Measurements from ENCODE around the gene PIH1D1. TPM values are rescaled to one million over a fixed set of nuclear protein-coding genes. Genes with fewer than 3 reads are reported as not detected.

PIH1D1 gene
- total and polyA plus RNA-seq, 2 of the 13 experiments (the other 11 are each of a cell fraction or from before 2014, with no cell fraction given): 110 to 137 TPM

GRCh38 chr19:49473868-49474541, 22.4 kb upstream of the PIH1D1 start, which contains the start of gene FLT3LG:
Gene FLT3LG, plus strand, starts transcription at chr19:49474215. Its CDS starts 425 bp downstream, at chr19:49474640.
- DNase-seq (ENCODE audit: low spot score) (peak; percentile 46), ATAC-seq (peak; percentile 70), FAIRE-seq (peak; percentile 34)
- H3K4me1 ChIP-seq (ENCODE audit: insufficient read depth, low read length): peaks cover 34% of the 10 kb centered on the region
- 0 out of 5 replicates have a peak, but pooled peaks cover 0 to 2% of the 10 kb centered on the region in 2 experiments for H3K36me3 ChIP-seq (replicated peaks in 1 of 2; ENCODE audit: control insufficient read depth in 1 of 2, insufficient read depth in 2 of 2, low read length in 2 of 2)
- H3K79me2 ChIP-seq (ENCODE audit: insufficient read depth, low read length): no peaks in the 10 kb centered on the region
- peak within 1 kb of the TSS; percentile 99 for H3K4me2 ChIP-seq (ENCODE audit: low read depth, low read length)
- no peaks in the 10 kb centered on the region for H4K20me1 ChIP-seq (ENCODE audit: insufficient read depth, low read length)
- no TSS peak for BruUV-seq (replicated peaks)
- no peak within 1 kb of the TSS for H3K27ac ChIP-seq (ENCODE audit: extremely low read length, insufficient read depth, low read length)
- 4% methylated on average over 16 of the region's 33 CpGs for WGBS (ENCODE audit: low lambda C conversion rate)
- no peaks in the 10 kb centered on the region for H3K9me3 ChIP-seq (ENCODE audit: low read length)
- intact Hi-C loops (cut with micrococcal nuclease; ENCODE audit: unreplicated experiment) (no loop called here), in situ Hi-C loops (cut with HindIII; ENCODE audit: extremely low pct_ligation_motif_present, low pct_unique_long_range_greater_than_20kb) (no loop called here)
- peak within 1 kb of the TSS; percentile 63 for H3K9ac ChIP-seq (ENCODE audit: insufficient read depth, low read depth, low read length)
- no peaks in the 10 kb centered on the region; a peak in 1 of 5 replicates for H3K27me3 ChIP-seq (ENCODE audit: control insufficient read depth in 1 of 2, insufficient read depth in 2 of 2, low read length in 2 of 2)
- peak within 1 kb of the TSS; percentile 84 for H2AFZ ChIP-seq (ENCODE audit: low read length)
- H3K4me3 ChIP-seq (replicated peaks in 1 of 3; ENCODE audit: insufficient read depth in 1 of 3, low read depth in 2 of 3, low read length in 3 of 3): peak within 1 kb of the TSS; percentile 78 to 99 (median 78)
- ChIA-PET POLR2A (interaction anchor here (1.4 to 2.2 kb wide), 3 partner anchors 21 to 22 kb away, joined by 7 to 12 read pairs (median 8); partner anchors contain the start of genes ALDH16A1 and PIH1D1), CTCF (ENCODE audit: low intra/inter-chr PET ratio, low total read pairs) (interaction anchor here (1.7 to 2.1 kb wide), 2 partner anchors 73 to 96 kb away, joined by 9 to 12 read pairs; no protein-coding TSS in a partner anchor)
- TF ChIP-seq PAF1 (CRISPR knock-in tag; IDR thresholded peaks at IDR 0.05) (no peak), ZGPAT (CRISPR knock-in tag; IDR thresholded peaks at IDR 0.05) (peak; percentile 42; the same call in 1 of the 2 replicates), ZNF777 (CRISPR knock-in tag; IDR thresholded peaks at IDR 0.05) (no peak), MTF1 (CRISPR knock-in tag; IDR thresholded peaks at IDR 0.05) (no peak), KAT7 (CRISPR knock-in tag; IDR thresholded peaks at IDR 0.05; ENCODE audit: borderline replicate concordance) (no peak), ZNF792 (CRISPR knock-in tag; IDR thresholded peaks at IDR 0.05) (0 out of 2 replicates have a peak, but pooled peaks have one; percentile 30), ZBTB44 (CRISPR knock-in tag; IDR thresholded peaks at IDR 0.05) (no peak), CREM (IDR thresholded peaks at IDR 0.05) (no peak), CREM (CRISPR knock-in tag; IDR thresholded peaks at IDR 0.05) (no peak), ZFP1 (CRISPR knock-in tag; IDR thresholded peaks at IDR 0.05) (no peak), HHEX (CRISPR knock-in tag; IDR thresholded peaks at IDR 0.05) (no peak), ZNF292 (CRISPR knock-in tag; IDR thresholded peaks at IDR 0.05; ENCODE audit: borderline replicate concordance, low read depth) (no peak), ZFP41 (CRISPR knock-in tag; IDR thresholded peaks at IDR 0.05; ENCODE audit: borderline replicate concordance) (no peak), TFDP1 (CRISPR knock-in tag; IDR thresholded peaks at IDR 0.05; ENCODE audit: borderline replicate concordance) (peak; percentile 56; the same call in 1 of the 2 replicates), PHF8 (CRISPR knock-in tag; IDR thresholded peaks at IDR 0.05) (peak; percentile 56; the same call in 1 of the 2 replicates), FOXK2 (IDR thresholded peaks at IDR 0.05) (no peak), GTF2F1 (IDR thresholded peaks at IDR 0.05; ENCODE audit: low read length) (no peak), ZNF605 (CRISPR knock-in tag; IDR thresholded peaks at IDR 0.05) (no peak; the same call in 1 of the 2 replicates)
- TF ChIP-seq, protein P1, sequence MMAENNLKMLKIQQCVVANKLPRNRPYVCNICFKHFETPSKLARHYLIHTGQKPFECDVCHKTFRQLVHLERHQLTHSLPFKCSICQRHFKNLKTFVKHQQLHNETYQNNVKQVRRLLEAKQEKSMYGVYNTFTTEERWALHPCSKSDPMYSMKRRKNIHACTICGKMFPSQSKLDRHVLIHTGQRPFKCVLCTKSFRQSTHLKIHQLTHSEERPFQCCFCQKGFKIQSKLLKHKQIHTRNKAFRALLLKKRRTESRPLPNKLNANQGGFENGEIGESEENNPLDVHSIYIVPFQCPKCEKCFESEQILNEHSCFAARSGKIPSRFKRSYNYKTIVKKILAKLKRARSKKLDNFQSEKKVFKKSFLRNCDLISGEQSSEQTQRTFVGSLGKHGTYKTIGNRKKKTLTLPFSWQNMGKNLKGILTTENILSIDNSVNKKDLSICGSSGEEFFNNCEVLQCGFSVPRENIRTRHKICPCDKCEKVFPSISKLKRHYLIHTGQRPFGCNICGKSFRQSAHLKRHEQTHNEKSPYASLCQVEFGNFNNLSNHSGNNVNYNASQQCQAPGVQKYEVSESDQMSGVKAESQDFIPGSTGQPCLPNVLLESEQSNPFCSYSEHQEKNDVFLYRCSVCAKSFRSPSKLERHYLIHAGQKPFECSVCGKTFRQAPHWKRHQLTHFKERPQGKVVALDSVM (CRISPR knock-in tag; IDR thresholded peaks at IDR 0.05): no peak
- TF ChIP-seq, protein P2, sequence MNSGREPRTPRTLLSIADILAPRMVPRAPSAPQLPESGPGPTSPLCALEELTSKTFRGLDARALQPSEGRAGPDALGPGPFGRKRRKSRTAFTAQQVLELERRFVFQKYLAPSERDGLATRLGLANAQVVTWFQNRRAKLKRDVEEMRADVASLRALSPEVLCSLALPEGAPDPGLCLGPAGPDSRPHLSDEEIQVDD (CRISPR knock-in tag; IDR thresholded peaks at IDR 0.05; ENCODE audit: borderline replicate concordance): no peak
